ENCODE data around the gene FOXL2NB.

- TF ChIP-seq BMI1 (IDR thresholded peaks at IDR 0.05; ENCODE audit: borderline replicate concordance): no peak
- TF ChIP-seq NBN (IDR thresholded peaks at IDR 0.05): no peak
Measured at GRCh38 chr3:138974462-138974861, 27.4 kb downstream of the FOXL2NB start.
